GM23248 (cell line): ENCODE results near the gene ZNF394. TPM values are rescaled to one million over a fixed set of nuclear protein-coding genes. Genes with fewer than 3 reads are reported as not detected.

Experiments
- DNase-seq: peaks from one replicate; pipeline ENCODE4 v3.0.0-alpha.2; 2015
- H2AFZ ChIP-seq: fragments of 200-600 bp; sonication (generic); 2 replicates; pipeline ENCODE4 v1.6.1; 2016; ENCODE audit warnings: antibody characterized with exemption
- H3F3A ChIP-seq: fragments of 200-600 bp; sonication (generic); 2 replicates; pipeline ENCODE4 v1.6.1; 2016; ENCODE audit warnings: mild to moderate bottlenecking, antibody characterized with exemption, mixed run types; ENCODE audit not compliant: insufficient read depth
- H3K27ac ChIP-seq: fragments of 200-600 bp; sonication (generic); 2 replicates; pipeline ENCODE4 v1.5.1; 2016; ENCODE audit warnings: mild to moderate bottlenecking
- H3K27me3 ChIP-seq: fragments of 200-600 bp; sonication (generic); replicated peaks from 2 replicates; pipeline ENCODE4 v1.6.1; 2016; ENCODE audit warnings: mild to moderate bottlenecking; ENCODE audit not compliant: insufficient read depth
- H3K36me3 ChIP-seq: fragments of 200-600 bp; sonication (generic); 2 replicates; pipeline ENCODE4 v1.6.1; 2016; ENCODE audit warnings: low read depth, mild to moderate bottlenecking
- H3K4me1 ChIP-seq: fragments of 200-600 bp; sonication (generic); 2 replicates; pipeline ENCODE4 v1.6.1; 2016; ENCODE audit warnings: mild to moderate bottlenecking; ENCODE audit not compliant: insufficient read depth
- H3K4me2 ChIP-seq: fragments of 200-600 bp; sonication (generic); one replicate; pipeline ENCODE4 v1.6.1; 2016; ENCODE audit warnings: mild to moderate bottlenecking; ENCODE audit not compliant: unreplicated experiment
- H3K4me3 ChIP-seq: fragments of 200-600 bp; sonication (generic); 2 replicates; pipeline ENCODE4 v1.5.1; 2016; ENCODE audit warnings: mild to moderate bottlenecking
- H3K79me2 ChIP-seq: fragments of 200-600 bp; sonication (generic); 2 replicates; pipeline ENCODE4 v1.6.1; 2016; ENCODE audit warnings: mild to moderate bottlenecking; ENCODE audit not compliant: insufficient read depth
- H3K9ac ChIP-seq: fragments of 200-600 bp; sonication (generic); 2 replicates; pipeline ENCODE4 v1.6.1; 2016; ENCODE audit warnings: mild to moderate bottlenecking
- H3K9me2 ChIP-seq: fragments of 200-600 bp; sonication (generic); 2 replicates; pipeline ENCODE4 v1.6.1; 2016; ENCODE audit warnings: mixed run types, mild to moderate bottlenecking, moderate library complexity; ENCODE audit not compliant: insufficient read depth
- H3K9me3 ChIP-seq: fragments of 200-600 bp; sonication (generic); one replicate; pipeline ENCODE4 v1.6.1; 2017; ENCODE audit warnings: low read depth
- H4K20me1 ChIP-seq: fragments of 200-600 bp; sonication (generic); 2 replicates; pipeline ENCODE4 v1.6.0; 2016; ENCODE audit not compliant: insufficient read depth
- EZH2 ChIP-seq: fragments of 200-600 bp; sonication (generic); IDR thresholded peaks from 2 replicates; pipeline ENCODE4 v1.6.1; 2018; ENCODE audit warnings: antibody characterized with exemption, mild to moderate bottlenecking; ENCODE audit not compliant: insufficient read depth, poor library complexity, severe bottlenecking
- EZH2phosphoT487 ChIP-seq: fragments of 200-600 bp; sonication (generic); IDR thresholded peaks from 2 replicates; pipeline ENCODE4 v1.6.1; 2018; ENCODE audit warnings: antibody characterized with exemption, moderate library complexity, mild to moderate bottlenecking, low read depth; ENCODE audit not compliant: insufficient read depth
- WGBS, 2 experiments: methylation state at CpG; one replicate each; pipeline ENCODE4 v1.1.6; 2015 to 2017; ENCODE audit warnings: low lambda C conversion rate in 2 of 2, low coverage in 1 of 2; ENCODE audit errors: missing lambda C conversion rate in 2 of 2; 5-methylcytosine and 5-hydroxymethylcytosine counted together
- in situ Hi-C: fragments of 300-500 bp; cut with MboI; formaldehyde crosslinking; loops from 2 replicates; pipeline ENCODE4 v1.15.0; 2020
- polyA plus RNA-seq: library from polyadenylated mRNA; unstranded; fragments of >200 nt; fragmentation: Nextera tagmentation; extraction: Ambion mirVana; gene quantifications from 2 replicates; pipeline ENCODE4 v1.2.1, GENCODE V29; 2016
- total RNA-seq: library from RNA; depleted of rRNA; stranded (reverse); fragments of >200 nt; shearing (Covaris generic); gene quantifications from 2 replicates; pipeline ENCODE4 v1.2.3, GENCODE V29; 2014

ZNF394 gene
- total and polyA plus RNA-seq, 2 experiments from 2014 or later, result 16.8 to 24.3 TPM

DNA sequence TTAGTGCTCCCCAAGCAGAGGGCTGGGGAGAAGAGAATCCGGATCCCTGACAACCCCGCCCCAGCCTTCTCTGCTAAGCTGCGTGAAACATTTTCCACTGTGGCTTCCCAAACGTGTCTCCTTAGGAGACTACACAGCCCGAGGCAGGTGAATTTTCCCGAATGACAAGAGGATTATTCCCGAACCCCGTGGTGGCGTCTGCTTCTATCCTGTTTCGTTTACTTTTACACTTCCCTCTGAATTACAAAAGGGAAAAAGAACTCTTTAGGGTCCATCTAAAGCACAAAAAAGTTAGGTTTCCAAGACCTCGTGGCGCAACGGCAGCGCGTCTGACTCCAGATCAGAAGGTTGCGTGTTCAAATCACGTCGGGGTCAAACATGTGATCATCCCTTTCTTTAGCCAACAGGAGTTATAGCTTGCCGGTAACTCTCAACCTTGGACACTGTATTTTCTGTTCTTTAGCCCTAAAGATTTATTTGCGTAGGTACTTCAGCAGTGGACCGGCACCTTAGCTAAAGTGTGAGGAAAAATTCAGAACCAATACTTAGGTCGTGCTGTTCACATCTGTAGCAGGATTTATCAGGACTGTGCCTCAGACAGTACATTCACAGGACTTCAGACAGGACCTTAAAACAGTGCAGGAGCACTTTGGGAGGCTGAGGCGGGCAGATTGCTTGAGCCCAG, 30.6 kb downstream of the ZNF394 start:
- H3K4me1 ChIP-seq, result peaks cover 14% of the 10 kb centered on the region
- H2AFZ ChIP-seq, result peak overlapping the region; percentile 75
- peaks cover 19% of the 10 kb centered on the region for H3F3A ChIP-seq
- TF ChIP-seq EZH2 (no peak), EZH2phosphoT487 (no peak)
- no peaks in the 10 kb centered on the region for H3K27me3 ChIP-seq
- no peak overlapping the region for H3K4me2 ChIP-seq
- DNase-seq, result peak; percentile 28
- H3K79me2 ChIP-seq, result peaks cover 34% of the 10 kb centered on the region
- H3K9ac ChIP-seq, result no peak overlapping the region
- WGBS, 2 experiments, result 29 to 32% methylated on average over 23 of the region's 23 CpGs
- H3K9me3 ChIP-seq, result no peaks in the 10 kb centered on the region
- no peak overlapping the region for H3K27ac ChIP-seq
- H3K4me3 ChIP-seq, result peak overlapping the region; percentile 44
- no peaks in the 10 kb centered on the region for H4K20me1 ChIP-seq
- no peaks in the 10 kb centered on the region for H3K36me3 ChIP-seq
- in situ Hi-C loops, result no loop called here
- H3K9me2 ChIP-seq, result no peaks in the 10 kb centered on the region

DNA sequence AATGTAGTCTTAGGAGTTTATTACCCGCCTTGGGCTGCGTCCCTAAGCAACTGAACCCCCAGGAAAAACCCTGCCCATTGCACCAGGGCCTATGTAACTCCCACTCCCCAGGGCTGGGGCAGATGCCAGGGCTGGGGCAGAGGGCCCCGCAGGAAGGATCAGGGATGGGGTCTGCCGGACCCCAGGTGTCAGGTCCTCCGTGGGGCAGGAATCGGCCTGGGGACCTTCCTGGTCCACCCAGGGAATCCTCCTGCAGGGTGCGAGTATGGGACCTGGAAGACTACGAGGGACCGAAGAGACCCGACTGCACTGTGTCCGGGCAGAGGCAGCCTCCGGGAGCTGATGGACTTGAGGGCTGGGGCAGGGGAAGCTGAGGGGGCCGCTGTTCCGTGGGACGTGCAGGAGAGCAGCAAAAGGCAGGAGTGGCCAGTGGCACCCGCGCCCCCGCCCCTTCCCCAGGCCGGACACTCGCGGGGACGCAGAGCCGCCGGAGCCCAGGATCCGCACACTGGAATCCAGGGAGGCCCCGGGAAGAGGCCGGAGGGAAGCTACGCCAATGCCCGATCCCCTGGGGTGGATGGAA, 31.7 kb downstream of the ZNF394 start:
- H3K36me3 ChIP-seq, result 0 out of 2 replicates have a peak, but pooled peaks cover 8% of the 10 kb centered on the region
- no peak overlapping the region for H2AFZ ChIP-seq
- no peak overlapping the region for H3K9ac ChIP-seq
- peaks cover 34% of the 10 kb centered on the region for H3K79me2 ChIP-seq
- no peak overlapping the region for H3K27ac ChIP-seq
- no peaks in the 10 kb centered on the region for H3K9me2 ChIP-seq
- no peaks in the 10 kb centered on the region for H4K20me1 ChIP-seq
- peaks cover 8% of the 10 kb centered on the region for H3K4me1 ChIP-seq
- no peak overlapping the region for H3K4me2 ChIP-seq
- in situ Hi-C loops, result no loop called here
- no peaks in the 10 kb centered on the region for H3K27me3 ChIP-seq
- WGBS, 2 experiments, result 64 to 68% methylated on average over 28 to 29 of the region's 29 CpGs
- H3K9me3 ChIP-seq, result no peaks in the 10 kb centered on the region
- peaks cover 19% of the 10 kb centered on the region for H3F3A ChIP-seq
- H3K4me3 ChIP-seq, result no peak overlapping the region
- DNase-seq, result no peak
- TF ChIP-seq EZH2phosphoT487, result no peak
- no peak for TF ChIP-seq EZH2

DNA sequence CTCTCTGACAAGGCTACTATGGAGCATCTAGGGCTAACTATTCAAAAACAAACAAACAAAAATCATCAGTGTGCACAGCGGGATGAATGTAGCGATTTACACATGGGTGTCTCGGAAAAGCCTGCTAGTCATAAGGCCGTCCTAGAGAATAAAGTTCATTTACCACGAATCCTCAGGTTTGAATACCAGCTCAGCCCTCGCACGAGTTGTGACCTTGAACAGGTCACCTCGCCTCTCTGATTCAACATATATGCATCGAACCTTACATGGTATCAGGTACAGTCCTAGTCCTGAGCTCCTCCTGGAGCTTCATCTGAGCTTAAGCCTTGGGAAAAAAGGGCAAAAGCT, 34.7 kb downstream of the ZNF394 start:
- Histone ChIP-seq H3K4me3 (peak overlapping the region; percentile 80), H4K20me1 (peaks cover 3% of the 10 kb centered on the region; the same call in 1 of the 2 replicates), H3K9me3 (no peaks in the 10 kb centered on the region), H3K27me3 (no peaks in the 10 kb centered on the region), H3K36me3 (0 out of 2 replicates have a peak, but pooled peaks cover 11% of the 10 kb centered on the region), H3K4me2 (peak overlapping the region; percentile 85), H3K4me1 (peaks cover 8% of the 10 kb centered on the region; the same call in 1 of the 2 replicates), H3K27ac (peak overlapping the region; percentile 71), H3K9ac (peak overlapping the region; percentile 90), H3K9me2 (no peaks in the 10 kb centered on the region), H3K79me2 (peaks cover 61% of the 10 kb centered on the region), H3F3A (peaks cover 9% of the 10 kb centered on the region; the same call in 1 of the 2 replicates), H2AFZ (peak overlapping the region; percentile 99)
- TF ChIP-seq EZH2phosphoT487, result no peak
- no peak for TF ChIP-seq EZH2
- WGBS, 2 experiments, result 1 to 3% methylated on average over 9 of the region's 9 CpGs
- DNase-seq, result peak; percentile 42
- in situ Hi-C loops, result no loop called here

DNA sequence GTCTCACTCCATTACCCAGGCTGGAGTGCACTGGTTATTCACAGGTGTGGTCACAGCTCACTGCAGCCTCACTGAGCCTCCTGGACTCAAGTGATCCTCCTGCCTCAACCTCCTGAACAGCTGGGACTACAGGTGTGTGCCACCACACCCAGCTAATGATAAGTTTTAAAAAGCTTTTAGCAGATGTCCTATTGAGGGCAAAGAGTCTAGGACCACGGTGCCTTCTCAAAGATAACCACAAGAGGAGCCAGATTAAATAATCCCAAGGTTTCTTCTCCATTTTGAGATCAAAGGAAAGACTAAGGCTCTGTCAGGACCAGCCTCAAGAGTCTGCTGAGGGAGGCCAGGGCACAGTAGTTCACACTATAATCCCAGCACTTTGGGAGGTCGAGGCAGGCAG, 38.9 kb downstream of the ZNF394 start:
- H3K4me3 ChIP-seq, result no peak overlapping the region
- TF ChIP-seq EZH2phosphoT487, result no peak
- no peak for TF ChIP-seq EZH2
- peaks cover 100% of the 10 kb centered on the region for H3K79me2 ChIP-seq
- no peak overlapping the region for H3K27ac ChIP-seq
- H2AFZ ChIP-seq, result no peak overlapping the region
- in situ Hi-C loops, result no loop called here
- peaks cover 8% of the 10 kb centered on the region; the same call in 1 of the 2 replicates for H4K20me1 ChIP-seq
- H3K9ac ChIP-seq, result no peak overlapping the region
- H3K4me2 ChIP-seq, result no peak overlapping the region
- peaks cover 8% of the 10 kb centered on the region; the same call in 1 of the 2 replicates for H3K4me1 ChIP-seq
- H3K36me3 ChIP-seq, result peaks cover 18% of the 10 kb centered on the region; the same call in 1 of the 2 replicates
- H3F3A ChIP-seq, result peaks cover 13% of the 10 kb centered on the region
- H3K27me3 ChIP-seq, result no peaks in the 10 kb centered on the region
- WGBS, 2 experiments, result 97 to 100% methylated on average over 2 of the region's 2 CpGs
- peak; percentile 24 for DNase-seq
- no peaks in the 10 kb centered on the region for H3K9me3 ChIP-seq
- H3K9me2 ChIP-seq, result no peaks in the 10 kb centered on the region
